Activated B cell treated with CpG ODN at 0.5 μM for 24 hours (primary cell): ENCODE measurements around the gene UBE2E1. TPM values are rescaled to one million over a fixed set of nuclear protein-coding genes. Genes with fewer than 3 reads are reported as not detected.

Experiments
- ATAC-seq: fragments of 200-7000 bp; cut with Tn5 transposase; one replicate; pipeline ENCODE4 v1.10.0; 2021; ENCODE audit warnings: low read depth, mild to moderate bottlenecking, moderate library complexity
- CTCF ChIA-PET: fragments of 350-600 bp; sonication (Branson Sonifier 250); formaldehyde crosslinking; loops from one replicate; lab custom pipeline; 2021; ENCODE audit warnings: antibody characterized with exemption; lab: Charles Lee
- POLR2A ChIA-PET: fragments of 350-600 bp; sonication (Branson Sonifier 250); formaldehyde crosslinking; loops from one replicate; lab custom pipeline; 2021; ENCODE audit warnings: antibody characterized with exemption; lab: Charles Lee
- DNase-seq: peaks from one replicate; pipeline ENCODE4 v3.0.0; 2022
- H3K27ac Mint-ChIP-seq: one replicate; pipeline ENCODE4 v1.8.0; 2020; ENCODE audit warnings: mixed read lengths
- H3K27me3 Mint-ChIP-seq: one replicate; pipeline ENCODE4 v1.8.0; 2021; ENCODE audit warnings: mixed read lengths
- H3K36me3 Mint-ChIP-seq: one replicate; pipeline ENCODE4 v1.8.0; 2021; ENCODE audit warnings: low read depth, mixed read lengths
- H3K4me1 Mint-ChIP-seq: one replicate; pipeline ENCODE4 v1.8.0; 2021; ENCODE audit warnings: mixed read lengths
- H3K4me3 Mint-ChIP-seq: one replicate; pipeline ENCODE4 v1.8.0; 2020; ENCODE audit warnings: mild to moderate bottlenecking, mixed read lengths
- H3K9me3 Mint-ChIP-seq: one replicate; pipeline ENCODE4 v1.8.0; 2020; ENCODE audit warnings: mixed read lengths
- intact Hi-C: fragments of 100-400 bp; cut with micrococcal nuclease; formaldehyde crosslinking; loops from one replicate; pipeline ENCODE4 v1.15.1; 2024
- total RNA-seq: library from RNA; stranded (reverse); gene quantifications from 2 replicates; pipeline ENCODE4 v1.2.3, GENCODE V29; 2022
- TF ChIP-seq, protein P1 (sequence below): fragments of 200-600 bp; IDR thresholded peaks from one replicate; pipeline ENCODE4 v1.8.0; 2022; ENCODE audit warnings: antibody characterized with exemption, mild to moderate bottlenecking

The UBE2E1 gene
- total RNA-seq, 1 donor from 2014 or later: 85.2 TPM

DNA sequence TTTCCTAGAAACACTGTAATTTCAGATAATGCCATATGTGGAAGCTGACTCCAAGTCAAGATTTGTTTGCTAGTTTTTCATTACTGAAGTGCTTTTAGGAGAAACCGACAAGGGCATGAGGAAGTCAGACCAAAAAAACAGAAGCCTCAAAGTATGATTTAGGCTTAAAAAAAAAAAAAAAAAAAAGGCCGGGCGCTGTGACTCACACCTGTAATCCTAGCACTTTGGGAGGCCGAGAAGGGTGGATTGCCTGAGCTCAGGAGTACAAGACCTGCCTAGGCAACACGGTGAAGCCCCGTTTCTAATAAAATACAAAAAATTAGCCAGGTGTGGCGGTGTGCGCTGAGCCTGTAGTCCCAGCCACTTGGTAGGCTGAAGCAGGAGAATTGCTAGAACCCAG, 122.8 kb downstream of the UBE2E1 start:
- DNase-seq (no peak), ATAC-seq (no peak)
- TF ChIP-seq, protein P1, sequence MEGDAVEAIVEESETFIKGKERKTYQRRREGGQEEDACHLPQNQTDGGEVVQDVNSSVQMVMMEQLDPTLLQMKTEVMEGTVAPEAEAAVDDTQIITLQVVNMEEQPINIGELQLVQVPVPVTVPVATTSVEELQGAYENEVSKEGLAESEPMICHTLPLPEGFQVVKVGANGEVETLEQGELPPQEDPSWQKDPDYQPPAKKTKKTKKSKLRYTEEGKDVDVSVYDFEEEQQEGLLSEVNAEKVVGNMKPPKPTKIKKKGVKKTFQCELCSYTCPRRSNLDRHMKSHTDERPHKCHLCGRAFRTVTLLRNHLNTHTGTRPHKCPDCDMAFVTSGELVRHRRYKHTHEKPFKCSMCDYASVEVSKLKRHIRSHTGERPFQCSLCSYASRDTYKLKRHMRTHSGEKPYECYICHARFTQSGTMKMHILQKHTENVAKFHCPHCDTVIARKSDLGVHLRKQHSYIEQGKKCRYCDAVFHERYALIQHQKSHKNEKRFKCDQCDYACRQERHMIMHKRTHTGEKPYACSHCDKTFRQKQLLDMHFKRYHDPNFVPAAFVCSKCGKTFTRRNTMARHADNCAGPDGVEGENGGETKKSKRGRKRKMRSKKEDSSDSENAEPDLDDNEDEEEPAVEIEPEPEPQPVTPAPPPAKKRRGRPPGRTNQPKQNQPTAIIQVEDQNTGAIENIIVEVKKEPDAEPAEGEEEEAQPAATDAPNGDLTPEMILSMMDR: no peak
- intact Hi-C loops: no loop called here
- no peaks in the 10 kb centered on the region for H3K27me3 Mint-ChIP-seq
- no peak overlapping the region for H3K27ac Mint-ChIP-seq
- CTCF ChIA-PET: no interaction called here
- H3K9me3 Mint-ChIP-seq: no peaks in the 10 kb centered on the region
- peaks cover 15% of the 10 kb centered on the region for H3K4me1 Mint-ChIP-seq
- H3K36me3 Mint-ChIP-seq: peaks cover 8% of the 10 kb centered on the region
- POLR2A ChIA-PET: interaction anchor here (0.6 to 2.5 kb wide), 4 partner anchors 11 to 707 kb away, joined by 3 to 26 read pairs (median 4); partner anchors contain the start of genes NKIRAS1 and RPL15
- H3K4me3 Mint-ChIP-seq: no peak overlapping the region

DNA sequence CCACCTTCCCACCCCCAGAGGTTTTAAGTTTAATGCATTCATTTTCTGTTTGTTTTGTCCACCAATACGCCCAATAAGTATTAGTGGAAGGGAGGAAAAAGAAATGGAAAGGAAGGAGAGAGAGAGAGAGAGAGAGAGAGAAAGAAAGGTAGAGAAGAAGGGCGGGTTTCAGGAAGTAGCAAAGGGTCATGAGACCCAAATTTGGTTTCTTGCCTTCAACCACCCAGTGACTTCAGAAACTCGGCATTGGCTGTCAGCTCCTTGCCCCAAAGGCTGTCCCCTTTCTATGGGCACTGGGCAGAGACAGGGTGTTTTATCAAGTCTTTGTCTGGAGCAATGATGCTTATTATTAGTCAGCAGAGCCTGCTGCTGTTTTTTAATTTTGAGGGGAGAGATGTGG, 125.8 kb downstream of the UBE2E1 start:
- Mint-ChIP-seq H3K4me3 (no peak overlapping the region), H3K36me3 (no peaks in the 10 kb centered on the region), H3K4me1 (peaks cover 5% of the 10 kb centered on the region), H3K9me3 (no peaks in the 10 kb centered on the region), H3K27me3 (no peaks in the 10 kb centered on the region), H3K27ac (no peak overlapping the region)
- ATAC-seq (no peak), DNase-seq (no peak)
- ChIA-PET CTCF (no interaction called here), POLR2A (interaction anchor here (1.6 kb wide), 1 partner anchor 14 kb away, joined by 6 read pairs; the partner anchor contains the start of genes NKIRAS1 and RPL15)
- TF ChIP-seq, protein P1: no peak
- intact Hi-C loops: no loop called here

DNA sequence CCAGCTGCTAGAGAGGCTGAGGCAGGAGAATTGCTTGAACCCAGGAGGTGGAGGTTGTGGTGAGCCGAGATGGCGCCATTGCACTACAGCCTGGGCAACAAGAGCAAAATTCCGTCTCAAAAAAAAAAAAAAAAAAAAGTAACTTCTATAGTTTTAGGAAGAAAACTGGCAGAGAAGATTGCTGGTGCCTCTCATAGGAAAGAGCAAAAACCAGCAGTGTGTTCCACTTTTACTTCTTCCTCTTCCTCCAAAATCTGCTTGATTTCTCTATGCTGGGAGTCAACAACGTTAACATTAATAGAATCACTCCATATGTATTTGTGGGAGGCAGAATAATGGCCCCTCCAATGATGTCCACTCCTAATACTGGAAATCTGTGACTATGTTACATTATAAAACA, 126.8 kb downstream of the UBE2E1 start:
- Mint-ChIP-seq H3K27me3 (peaks cover 8% of the 10 kb centered on the region), H3K9me3 (no peaks in the 10 kb centered on the region), H3K4me3 (no peak overlapping the region), H3K4me1 (peaks cover 5% of the 10 kb centered on the region), H3K36me3 (no peaks in the 10 kb centered on the region), H3K27ac (no peak overlapping the region)
- CTCF ChIA-PET: no interaction called here
- no peak for ATAC-seq
- DNase-seq: no peak
- TF ChIP-seq, protein P1: no peak
- POLR2A ChIA-PET: no interaction called here
- intact Hi-C loops: no loop called here

DNA sequence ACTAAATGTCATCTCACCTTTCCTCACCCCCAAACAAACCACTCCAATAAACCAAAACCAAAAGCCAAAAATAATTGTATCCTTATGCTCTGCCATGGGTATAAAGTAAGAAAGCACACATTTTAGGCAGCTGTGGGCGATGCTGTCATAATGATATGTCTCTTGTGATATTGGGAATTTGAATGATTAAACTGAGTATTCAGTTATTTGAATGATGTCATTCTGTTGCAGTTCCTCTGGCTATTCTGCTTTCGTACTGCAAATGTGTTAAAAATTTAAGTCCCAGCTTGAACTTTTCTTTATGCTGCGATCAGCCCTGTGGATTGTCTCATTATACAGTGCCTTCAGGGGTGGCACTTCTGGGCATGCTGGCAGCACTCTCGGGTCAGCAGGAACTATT, 128.5 kb downstream of the UBE2E1 start:
- DNase-seq (no peak), ATAC-seq (no peak)
- Mint-ChIP-seq H3K27me3 (peaks cover 8% of the 10 kb centered on the region), H3K4me3 (no peak overlapping the region), H3K27ac (no peak overlapping the region), H3K9me3 (no peaks in the 10 kb centered on the region), H3K36me3 (no peaks in the 10 kb centered on the region), H3K4me1 (peaks cover 3% of the 10 kb centered on the region)
- TF ChIP-seq, protein P1: no peak
- CTCF ChIA-PET: no interaction called here
- POLR2A ChIA-PET: no interaction called here
- intact Hi-C loops: no loop called here

DNA sequence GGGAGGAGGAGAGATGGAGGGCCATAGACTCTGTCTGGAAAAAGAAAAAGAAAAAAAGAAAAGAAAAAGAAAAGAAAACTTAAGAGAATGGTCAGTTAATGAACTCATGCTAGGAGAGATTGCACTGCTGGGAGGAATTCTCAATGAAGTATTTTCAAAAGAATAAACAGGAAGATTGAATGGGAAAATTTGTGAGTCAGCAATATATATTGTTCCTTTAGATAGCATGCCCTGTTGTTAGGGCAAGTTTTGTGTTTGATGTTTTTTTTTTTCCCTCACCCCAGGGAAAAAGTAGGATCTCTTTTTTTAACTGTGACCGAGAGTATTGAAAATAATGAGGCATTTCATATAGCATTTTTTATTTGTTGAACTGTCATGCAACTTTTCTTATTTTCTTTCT, 131.5 kb downstream of the UBE2E1 start:
- no peak for ATAC-seq
- DNase-seq: no peak
- Mint-ChIP-seq H3K27ac (no peak overlapping the region), H3K9me3 (no peaks in the 10 kb centered on the region), H3K4me3 (no peak overlapping the region), H3K4me1 (no peaks in the 10 kb centered on the region), H3K36me3 (no peaks in the 10 kb centered on the region), H3K27me3 (peaks cover 8% of the 10 kb centered on the region)
- POLR2A ChIA-PET: interaction anchor here (0.7 kb wide), 2 partner anchors 13 to 15 kb away, joined by 5 to 6 read pairs; no protein-coding TSS in a partner anchor
- intact Hi-C loops: no loop called here
- CTCF ChIA-PET: no interaction called here
- TF ChIP-seq, protein P1: no peak
